Activated CD4-positive, CD25-positive, alpha-beta regulatory T cell treated with anti-CD3 and anti-CD28 coated beads, Interleukin-2, amount 50 U/mL, for 16 hours (primary cell): ENCODE measurements around the gene AMIGO1.
"Not testable (repeated sequence)": the region's sequence is repeated elsewhere in the genome, so short reads cannot be mapped to it uniquely, and the experiment has no call there.

Experiments
- DNase-seq: peaks from one replicate; pipeline ENCODE4 v3.0.0-alpha.2; 2020; ENCODE audit warnings: low read depth, low spot score

The AMIGO1 gene

DNA sequence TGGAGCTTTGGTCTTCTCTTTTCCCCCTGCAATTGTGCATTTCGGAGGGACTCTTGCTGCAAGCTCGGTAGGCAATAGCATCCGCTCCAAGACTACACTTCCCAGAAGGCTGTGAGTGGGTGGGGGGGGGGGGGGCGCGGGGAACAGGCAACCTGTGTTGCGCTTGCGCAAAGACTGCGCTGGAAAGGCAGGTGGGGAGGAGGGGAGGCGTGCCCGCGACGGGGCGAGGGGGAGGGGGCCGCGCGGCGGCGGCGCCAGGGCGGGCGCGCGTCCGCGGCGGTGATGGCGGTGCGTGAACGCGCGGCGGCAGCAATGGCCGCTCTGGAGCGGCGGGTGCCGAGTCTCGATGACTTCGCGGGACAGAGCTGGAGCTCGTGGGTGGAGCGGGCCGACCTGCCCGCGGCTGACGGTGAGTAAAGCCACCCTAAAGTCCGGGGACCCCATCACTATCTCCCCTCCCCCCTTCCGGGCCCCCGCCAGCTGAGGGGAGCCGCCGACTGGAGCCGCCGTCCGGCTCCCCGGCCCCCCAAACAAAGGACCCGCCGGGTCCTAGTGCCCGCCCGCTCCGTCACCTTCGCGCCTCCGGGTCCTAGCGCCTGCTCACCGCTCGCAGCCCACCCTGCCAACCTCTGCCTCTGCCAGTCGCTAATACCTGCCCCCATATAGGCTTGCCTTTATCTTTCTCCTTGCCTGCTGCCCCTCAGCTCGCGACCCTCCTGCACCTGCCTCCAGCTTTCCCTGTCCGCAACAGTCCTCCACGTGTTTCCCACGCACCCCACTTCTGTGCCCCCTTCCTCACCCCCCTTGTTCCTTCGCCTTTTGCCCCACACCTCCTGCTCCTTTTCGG, 25.6 kb downstream of the AMIGO1 start, which contains the start of gene ATXN7L2:
Gene ATXN7L2, plus strand, starts transcription at position 234 of the 847 bp plus-strand sequence. Its CDS starts 49 bp downstream, at position 283.
- DNase-seq: peak; percentile 83

DNA sequence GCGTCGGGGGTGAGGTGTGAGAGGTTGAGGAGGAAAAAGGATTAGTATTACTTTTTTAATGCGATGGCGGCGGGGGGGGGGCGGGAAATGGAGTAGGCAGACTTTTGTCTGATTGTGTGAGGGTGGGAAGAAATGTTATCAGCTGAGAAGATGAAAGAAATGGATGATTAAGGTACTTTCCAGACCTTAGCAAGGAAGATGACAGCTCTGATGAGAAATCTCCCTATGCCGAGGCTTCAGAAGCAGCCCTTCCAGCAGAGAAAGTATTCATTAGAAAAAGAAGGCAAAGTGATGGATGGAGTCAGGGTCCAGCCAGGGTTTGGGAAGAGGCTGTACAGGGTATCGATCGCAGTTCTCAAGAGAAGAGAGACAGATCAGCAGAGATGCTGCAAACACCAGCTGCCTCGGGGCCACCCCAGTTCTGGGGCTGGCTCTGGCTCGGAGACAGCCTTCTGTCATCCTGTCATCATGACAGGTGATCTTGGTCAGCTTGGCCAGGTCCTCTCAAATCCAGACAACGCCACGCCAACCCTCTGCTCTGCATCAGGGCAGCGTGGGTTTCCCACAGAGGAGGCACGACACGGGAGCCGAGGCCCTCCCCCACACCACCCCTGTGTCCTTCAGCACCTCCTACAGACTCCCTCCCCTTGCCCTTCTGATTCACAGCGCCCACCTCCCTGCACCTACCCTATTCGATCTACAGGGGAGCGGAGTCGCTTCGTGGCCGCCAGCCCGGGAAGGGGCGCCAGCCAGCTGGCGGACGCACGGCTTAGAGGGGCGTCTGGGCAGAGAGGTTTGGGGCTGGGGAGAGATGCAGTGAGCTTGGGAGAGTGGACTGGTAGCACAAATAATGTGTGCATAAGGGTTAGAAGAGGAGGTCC, 26.5 kb downstream of the AMIGO1 start:
- DNase-seq: no peak

DNA sequence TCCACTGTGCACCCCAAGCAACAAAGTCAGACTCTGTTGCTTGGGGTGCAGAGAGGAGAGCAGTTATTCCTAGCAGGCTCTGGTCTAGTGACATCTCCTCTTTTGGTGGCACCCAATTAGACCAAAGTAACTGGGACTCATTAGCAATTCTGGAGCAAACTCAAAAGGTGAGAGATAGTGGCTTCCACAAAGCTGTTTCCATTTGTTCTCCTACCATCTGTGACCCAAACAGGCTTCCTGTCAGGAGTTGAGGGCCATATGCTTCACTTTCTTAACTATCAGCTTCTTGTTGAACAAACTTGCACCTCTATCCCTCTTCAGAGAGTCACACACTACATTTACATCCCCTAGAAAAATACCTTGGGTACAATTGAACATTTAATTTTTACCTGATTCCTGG, 27.3 kb downstream of the AMIGO1 start:
- DNase-seq: no peak

DNA sequence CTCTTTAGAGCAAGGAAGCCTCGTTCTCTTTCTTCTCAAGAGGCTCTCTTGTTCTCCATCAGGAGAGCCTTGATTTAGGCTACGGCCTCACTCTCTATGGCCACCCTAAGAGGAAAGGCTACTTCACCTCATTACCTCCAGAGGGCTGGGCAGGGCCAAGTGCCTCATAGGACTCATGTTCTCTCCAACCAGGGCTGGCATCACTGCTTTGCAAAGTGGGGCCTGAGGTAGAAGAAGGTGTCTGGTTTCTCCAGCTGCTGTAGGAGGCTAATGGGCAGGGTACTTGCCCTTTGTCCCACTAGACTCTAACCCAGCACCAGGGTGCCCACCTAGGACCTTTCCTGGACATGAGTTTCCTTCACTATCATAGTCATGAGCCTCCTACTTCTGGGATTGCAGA, 27.9 kb downstream of the AMIGO1 start:
- DNase-seq: no peak

DNA sequence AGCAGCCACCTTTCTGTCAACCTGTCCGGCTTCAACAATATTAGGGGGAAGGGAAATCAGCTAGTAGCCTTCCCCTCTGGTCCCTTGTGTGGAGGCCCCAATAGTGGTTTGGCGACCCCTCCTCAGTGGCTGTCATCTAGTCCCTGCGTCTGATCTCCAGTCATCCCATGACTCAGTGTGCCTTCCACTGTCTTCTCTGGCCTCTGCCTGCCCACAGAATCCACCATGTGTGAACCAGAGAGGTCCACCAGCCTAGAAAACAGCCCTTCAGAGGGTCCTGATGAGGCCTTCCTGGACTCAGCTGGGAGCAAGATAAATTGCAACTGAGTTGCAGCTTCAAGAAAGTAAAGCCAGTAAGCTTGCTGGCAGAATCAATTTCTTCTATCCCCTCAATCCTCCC, 29.6 kb downstream of the AMIGO1 start:
- no peak for DNase-seq

DNA sequence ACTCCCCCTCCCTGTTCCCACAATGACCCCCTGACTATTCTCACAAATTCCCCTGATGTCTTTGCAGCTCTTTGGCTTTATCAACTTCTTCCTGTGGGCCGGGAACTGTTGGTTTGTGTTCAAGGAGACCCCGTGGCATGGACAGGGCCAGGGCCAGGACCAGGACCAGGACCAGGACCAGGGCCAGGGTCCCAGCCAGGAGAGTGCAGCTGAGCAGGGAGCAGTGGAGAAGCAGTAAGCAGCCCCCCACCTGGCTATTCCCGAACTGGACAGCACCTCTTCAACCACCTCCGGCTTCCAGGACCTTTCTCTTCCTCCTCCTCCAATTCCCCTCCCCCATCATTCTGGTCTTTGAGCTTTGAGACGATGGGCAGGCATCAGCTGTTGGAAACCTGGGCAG, 30.2 kb downstream of the AMIGO1 start:
- no peak for DNase-seq

DNA sequence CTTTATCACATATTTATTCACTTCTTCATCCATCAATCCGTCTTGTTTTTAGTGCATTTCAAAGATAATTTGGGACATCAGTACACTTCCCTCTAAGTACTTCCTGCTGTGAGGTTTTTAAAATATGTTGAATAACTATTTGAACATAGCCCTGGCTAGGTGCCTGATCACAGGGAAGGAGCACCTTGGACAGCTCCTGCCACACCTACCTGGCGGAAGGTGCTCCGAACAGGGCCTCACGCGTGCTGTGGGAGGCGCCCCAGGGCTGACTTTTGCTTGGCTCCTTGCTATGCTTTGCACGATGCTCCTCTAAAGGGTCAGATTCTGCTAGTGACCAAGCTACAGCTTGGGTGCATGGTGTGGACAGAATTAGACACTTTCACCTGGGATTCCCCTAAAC, 30.7 kb downstream of the AMIGO1 start:
- DNase-seq: no peak

DNA sequence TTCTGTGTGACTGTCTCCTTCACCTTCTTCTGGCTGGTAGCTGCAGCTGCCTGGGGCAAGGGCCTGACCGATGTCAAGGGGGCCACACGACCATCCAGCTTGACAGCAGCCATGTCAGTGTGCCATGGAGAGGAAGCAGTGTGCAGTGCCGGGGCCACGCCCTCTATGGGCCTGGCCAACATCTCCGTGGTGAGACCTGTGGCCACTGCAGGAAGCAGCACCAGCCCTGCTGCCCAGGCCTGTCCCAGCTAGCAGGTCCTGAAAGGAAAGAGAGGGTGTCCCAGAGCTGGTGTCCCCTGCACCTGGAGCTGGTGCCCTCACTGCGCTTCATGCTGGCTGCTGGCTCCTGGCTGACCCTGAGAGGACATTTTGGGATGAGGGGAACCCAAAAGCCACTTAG, 31.7 kb downstream of the AMIGO1 start:
- no peak for DNase-seq

DNA sequence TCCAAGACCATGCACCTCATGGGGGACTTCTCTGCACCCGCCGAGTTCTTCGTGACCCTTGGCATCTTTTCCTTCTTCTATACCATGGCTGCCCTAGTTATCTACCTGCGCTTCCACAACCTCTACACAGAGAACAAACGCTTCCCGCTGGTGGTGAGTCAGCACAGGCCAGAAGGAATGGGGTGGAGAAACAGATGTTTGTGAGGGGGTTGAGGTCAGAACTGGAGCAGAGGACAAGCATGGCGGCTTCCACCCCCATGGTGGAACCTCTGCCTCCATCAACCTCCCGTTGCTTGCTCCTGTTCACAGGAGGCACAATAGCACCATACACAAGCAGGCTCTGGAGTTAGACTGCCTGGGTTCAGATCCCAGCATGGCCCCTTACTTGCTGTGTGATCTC, 32.7 kb downstream of the AMIGO1 start:
- no peak for DNase-seq

DNA sequence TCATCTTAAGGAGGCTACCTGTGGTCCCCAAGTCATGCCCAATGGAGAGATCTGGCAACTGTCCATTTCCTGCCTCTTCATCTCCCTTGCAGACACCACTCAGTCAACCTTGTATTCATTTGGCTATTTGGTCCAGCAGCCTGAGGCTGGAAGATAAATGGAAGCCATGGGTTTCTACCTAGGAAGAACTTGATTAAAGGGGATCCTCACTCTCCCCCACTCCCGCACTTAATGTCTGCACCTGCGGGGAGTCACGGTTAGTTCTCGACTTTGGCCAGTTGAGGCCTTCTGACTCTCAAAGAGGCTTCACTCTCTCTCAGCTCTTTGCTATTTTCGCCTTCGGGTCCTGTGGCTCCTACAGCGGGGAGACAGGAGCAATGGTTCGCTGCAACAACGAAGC, 34.3 kb downstream of the AMIGO1 start:
- DNase-seq: no peak

DNA sequence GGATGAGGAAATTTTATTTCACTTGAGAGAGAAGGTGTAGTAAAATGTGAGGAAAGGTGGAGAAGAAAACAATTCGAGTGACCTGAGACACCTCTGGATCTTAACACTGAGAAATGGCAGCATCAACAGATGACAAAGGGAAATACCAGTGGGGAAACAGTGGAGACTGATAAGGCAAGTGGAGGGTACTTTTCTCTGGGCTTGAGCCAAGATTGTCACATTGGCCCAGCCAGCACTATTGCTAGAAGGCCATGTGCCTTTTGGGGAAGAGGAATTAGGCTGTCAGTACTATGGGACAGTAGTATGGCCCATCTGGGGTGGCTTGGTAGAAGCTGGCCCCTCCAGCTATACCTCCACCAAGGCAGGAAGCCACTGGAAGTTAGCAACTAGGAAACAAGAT, 34.8 kb downstream of the AMIGO1 start:
- no peak for DNase-seq

DNA sequence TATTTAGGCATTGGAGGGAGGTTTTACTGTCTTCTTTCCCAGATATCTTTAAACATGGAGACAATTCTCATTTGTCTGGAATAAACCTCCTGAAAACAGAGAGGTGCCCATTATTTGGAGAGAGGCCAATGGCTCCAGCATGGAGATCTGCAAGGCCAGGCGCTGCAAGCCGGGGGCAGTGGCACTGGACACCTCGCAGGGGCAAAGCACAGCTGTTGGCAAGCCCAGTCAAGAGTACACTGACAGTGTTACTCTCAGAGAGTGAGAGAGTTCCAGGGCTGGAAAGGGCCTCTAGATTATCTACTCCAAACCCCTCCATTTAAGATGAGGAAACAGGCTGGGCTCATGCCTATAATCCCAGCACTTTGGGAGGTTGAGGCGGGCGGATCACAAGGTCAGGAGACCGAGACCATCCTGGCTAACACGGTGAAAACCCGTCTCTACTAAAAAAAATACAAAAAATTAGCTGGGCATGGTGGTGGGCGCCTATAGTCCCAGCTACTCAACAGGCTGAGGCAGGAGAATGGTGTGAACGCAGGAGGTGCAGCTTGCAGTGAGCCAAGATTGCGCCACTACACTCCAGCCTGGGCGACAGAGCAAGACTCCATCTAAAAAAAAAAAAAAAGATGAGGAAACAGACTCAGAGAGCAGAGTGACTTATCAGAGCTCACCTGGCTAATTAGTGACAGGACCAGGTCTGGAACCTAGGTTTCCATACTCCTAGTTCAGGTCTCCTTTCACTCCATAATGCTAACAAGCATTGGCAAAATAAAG, 36.1 kb downstream of the AMIGO1 start:
- not testable (repeated sequence) for DNase-seq

DNA sequence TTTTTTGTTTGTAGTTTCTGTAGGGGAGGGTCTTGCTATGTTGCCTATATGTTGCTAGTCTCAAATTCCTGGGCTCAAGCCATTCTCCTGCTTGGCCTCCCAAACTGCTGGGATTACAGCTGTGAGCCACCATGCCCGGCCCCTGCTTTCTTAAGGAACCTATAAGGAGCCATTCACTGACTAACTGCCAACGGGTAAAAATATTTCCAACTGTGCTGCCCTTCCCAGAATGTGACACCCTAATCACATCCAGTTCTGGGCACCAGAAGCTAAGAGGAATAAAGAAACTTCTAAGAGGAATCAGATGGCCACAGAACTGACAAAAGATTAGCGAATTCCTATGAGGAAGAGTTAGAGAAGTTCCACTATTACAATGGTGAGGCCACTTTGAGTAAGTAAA, 36.7 kb downstream of the AMIGO1 start:
- DNase-seq: no peak

DNA sequence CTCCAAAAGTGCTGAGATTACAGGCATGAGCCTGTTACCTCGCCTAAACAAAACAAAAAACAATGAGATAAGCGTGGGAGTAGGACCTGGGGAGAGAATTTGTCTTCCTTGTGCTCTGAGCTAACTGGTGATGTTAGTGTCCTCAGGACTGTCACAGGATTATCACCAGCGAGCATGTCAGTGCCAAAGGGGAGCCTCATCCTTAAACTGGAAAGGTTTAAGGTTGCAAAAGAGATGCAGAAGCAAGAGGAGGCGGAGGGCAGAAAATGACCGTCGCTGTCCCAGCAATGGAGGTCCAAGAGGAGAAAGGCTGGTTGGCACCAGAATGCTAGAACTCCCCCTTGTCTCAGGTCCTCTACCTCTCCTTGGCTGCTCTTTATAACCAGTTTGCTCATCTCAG, 39.3 kb downstream of the AMIGO1 start:
- DNase-seq: no peak

DNA sequence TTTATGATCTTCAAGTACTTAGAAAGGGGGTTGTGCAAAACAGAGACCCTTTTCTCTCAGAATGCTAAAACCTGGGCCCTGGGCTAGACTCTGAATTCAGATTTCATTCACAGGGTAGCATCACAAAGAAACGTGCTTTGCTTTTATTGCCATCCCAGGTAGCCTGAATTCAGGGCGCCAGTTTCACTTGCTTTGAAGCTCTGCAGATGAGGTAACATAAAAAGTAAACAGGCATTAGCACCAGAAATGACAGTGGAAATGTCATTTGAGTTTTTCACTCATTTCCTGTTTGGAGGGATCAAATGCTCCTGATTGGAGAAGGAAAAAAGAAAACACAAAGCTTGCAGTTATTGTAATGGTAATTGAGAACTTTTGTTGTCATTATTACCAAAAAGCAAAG, 40.6 kb downstream of the AMIGO1 start:
- no peak for DNase-seq

DNA sequence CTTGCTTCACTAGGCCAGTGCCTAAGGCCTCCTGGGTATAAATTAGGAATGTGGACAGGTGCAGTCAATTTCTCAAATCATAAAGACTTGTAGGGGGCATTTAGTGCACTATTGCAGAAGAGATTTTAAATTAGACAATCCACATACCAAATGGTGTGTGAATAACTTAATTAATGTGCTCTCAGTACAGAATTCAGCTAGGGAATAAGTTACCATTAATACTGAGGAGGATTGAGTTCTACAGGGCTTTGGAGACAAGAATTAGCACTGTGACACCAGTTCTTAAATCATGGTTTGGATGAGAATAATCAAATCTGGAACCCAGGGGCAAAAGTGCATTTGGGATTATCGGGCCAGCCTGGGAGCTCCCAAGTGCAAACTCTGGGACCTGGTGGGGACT, 41.5 kb downstream of the AMIGO1 start:
- no peak for DNase-seq

DNA sequence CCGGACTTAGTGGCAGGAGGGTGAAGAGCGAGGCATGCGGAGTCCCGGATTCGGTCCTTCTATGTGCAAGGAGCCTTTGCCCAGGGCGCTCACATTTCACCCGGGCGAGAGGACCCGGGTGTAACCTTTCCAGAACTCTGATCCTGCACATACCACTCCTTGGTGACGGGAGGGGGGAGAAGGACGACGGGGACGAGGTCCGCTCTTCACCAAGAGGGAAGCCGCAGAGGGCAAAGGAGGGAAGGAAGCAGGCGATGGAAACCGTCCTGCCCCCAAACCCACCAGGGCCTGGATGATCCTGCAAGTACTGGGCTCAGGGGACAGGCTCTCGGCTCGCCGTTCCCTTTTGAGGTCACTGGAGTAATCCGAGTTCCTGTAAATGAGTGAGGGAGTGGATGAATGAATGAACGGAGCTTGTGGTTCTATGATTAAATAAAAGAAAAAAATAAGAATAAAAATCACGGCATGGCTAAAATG, 42.2 kb downstream of the AMIGO1 start:
- DNase-seq: no peak

DNA sequence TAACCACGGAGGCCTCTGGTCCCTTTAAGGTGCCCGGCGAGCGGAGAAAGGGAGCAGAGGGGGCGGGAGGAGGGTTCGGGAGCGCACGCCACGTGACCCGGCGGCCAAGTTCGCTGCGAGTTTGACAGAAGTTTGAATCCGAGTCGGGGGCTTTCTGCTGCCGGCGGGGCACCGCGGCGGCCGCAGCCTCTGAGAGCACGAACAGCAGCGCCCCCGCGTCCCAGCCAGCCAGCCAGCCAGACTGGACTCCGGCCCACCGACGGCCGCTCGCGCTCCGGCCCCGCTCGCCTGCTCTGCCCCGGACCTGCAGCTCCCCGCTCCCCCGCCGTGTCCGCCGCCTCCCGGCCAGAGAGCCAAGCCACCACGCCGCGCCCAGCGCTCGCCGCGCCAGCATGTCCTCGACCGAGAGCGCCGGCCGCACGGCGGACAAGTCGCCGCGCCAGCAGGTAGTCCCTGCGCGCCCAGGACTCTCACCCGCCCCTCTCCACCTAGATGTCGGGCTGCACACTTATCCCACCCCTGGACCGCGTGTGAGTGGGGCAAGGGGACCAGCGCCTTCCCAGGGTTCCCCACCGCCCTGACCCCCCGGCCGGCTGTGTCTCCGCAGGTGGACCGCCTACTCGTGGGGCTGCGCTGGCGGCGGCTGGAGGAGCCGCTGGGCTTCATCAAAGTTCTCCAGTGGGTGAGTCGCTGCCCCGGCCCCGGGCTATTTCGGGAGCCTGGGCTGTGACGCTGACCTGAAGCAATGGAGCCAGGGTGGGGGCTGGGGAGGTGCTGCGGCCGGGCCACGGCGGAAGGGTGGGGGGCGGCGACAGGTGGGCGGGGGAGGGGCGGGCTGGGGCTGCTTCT, 42.9 kb downstream of the AMIGO1 start, which contains the start of gene SYPL2:
Gene SYPL2, plus strand, starts transcription at position 95 of the 849 bp plus-strand sequence. Its CDS starts 298 bp downstream, at position 393.
- no peak for DNase-seq

DNA sequence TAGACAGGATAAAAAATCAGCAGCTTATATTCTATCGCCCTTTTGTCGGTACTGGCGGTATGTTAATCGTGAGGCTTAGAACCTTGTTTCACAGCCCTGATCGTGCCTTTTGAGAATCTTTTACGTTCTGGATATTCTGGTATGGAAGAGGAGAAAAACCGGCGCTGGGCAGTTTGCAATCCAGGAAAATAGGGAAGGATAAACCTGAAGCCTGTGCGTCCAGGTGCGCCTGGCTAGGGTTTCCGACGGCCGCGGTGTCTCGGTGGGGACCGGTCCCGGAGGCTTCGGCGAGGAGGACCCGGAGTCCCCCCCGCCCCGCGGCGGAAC, 43.4 kb downstream of the AMIGO1 start:
- DNase-seq: no peak

DNA sequence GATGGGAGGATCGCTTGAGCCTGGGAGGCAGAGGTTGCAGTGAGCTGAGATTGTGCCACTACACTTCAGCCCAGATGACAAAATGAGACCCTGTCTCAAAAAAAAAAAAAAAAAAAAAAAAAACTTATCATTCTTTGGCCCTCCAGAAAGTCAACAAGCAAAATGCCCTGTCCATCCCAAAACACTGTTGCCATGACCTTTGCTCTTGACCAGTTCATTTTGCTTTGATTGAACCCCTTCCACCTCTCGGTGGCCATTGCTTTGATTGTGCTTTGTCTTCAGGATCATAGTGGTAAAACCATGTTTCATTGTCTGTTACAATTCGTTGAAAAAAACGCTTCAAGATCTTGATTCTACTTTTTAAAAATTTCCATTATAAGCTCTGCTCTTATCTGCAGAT, 51.7 kb downstream of the AMIGO1 start:
- no peak for DNase-seq
